Prostate gland (tissue), 2 donors: ENCODE measurements around the gene BRD7. TPM values are rescaled to one million over a fixed set of nuclear protein-coding genes. Genes with fewer than 3 reads are reported as not detected.
A peak's percentile ranks its signal among the peaks of the same experiment; 100 is the strongest.

ENCODE experiments used
- DNase-seq: peaks from one replicate; pipeline ENCODE4 v3.0.0-alpha.2; 2019; ENCODE audit warnings: low spot score
- H3K27ac ChIP-seq, 2 donors: fragments of 200-600 bp; sonication (generic); 2 replicates each; pipeline ENCODE4 v1.5.1; 2017 to 2019
- H3K27me3 ChIP-seq: fragments of 200-600 bp; sonication (generic); replicated peaks from 2 replicates; pipeline ENCODE4 v1.5.1; 2019; ENCODE audit not compliant: insufficient read depth
- H3K36me3 ChIP-seq, 2 donors: fragments of 200-600 bp; sonication (generic); 1 replicate in 1 of 2; 2 replicates in 1 of 2; pipeline versions ENCODE4 v1.5.1 to v1.8.1; 2017 to 2019
- H3K4me1 ChIP-seq: fragments of 200-600 bp; sonication (generic); replicated peaks from 2 replicates; pipeline ENCODE4 v1.5.1; 2019
- H3K4me3 ChIP-seq, 2 donors: fragments of 200-600 bp; sonication (generic); 2 replicates each; pipeline ENCODE4 v1.5.1; 2017 to 2019
- H3K9me3 ChIP-seq: fragments of 200-600 bp; sonication (generic); 2 replicates; pipeline ENCODE4 v1.5.1; 2017
- CTCF ChIP-seq, 4 experiments: fragments of 200-600 bp in 2 of 4; fragments of 450-650 bp in 2 of 4; sonication (generic) in 2 of 4; IDR thresholded peaks; 1 replicate in 3 of 4; 2 replicates in 1 of 4; pipeline ENCODE4 v1.5.1; 2016 to 2019; ENCODE audit warnings: antibody characterized with exemption in 4 of 4, mild to moderate bottlenecking in 2 of 4, moderate library complexity in 2 of 4
- POLR2A ChIP-seq: fragments of 450-650 bp; IDR thresholded peaks from one replicate; pipeline ENCODE4 v1.6.1; 2016; ENCODE audit warnings: antibody characterized with exemption, mild to moderate bottlenecking
- POLR2AphosphoS5 ChIP-seq: sonication (generic); formaldehyde crosslinking; IDR thresholded peaks from one replicate; pipeline ENCODE4 v1.6.1; 2017; ENCODE audit warnings: antibody characterized with exemption
- WGBS: methylation state at CpG from one replicate; pipeline ENCODE4 v1.1.5; 2018; 5-methylcytosine and 5-hydroxymethylcytosine counted together
- intact Hi-C: fragments of 100-400 bp; cut with DNase I; formaldehyde crosslinking; loops from one replicate; pipeline ENCODE4 v1.14.2; 2022
- total RNA-seq, 2 donors: library from RNA; depleted of rRNA; stranded (reverse); fragments of >200 nt; gene quantifications; one replicate each; pipeline ENCODE4 v1.1.0, GENCODE V29; 2016

Gene BRD7
- total RNA-seq, 2 donors from 2014 or later, result 38.7 to 66.0 TPM

GRCh38 chr16:50334106-50334975 is 34.4 kb downstream of the BRD7 start:
- intact Hi-C loops, result no loop called here
- Histone ChIP-seq H3K4me1 (no peaks in the 10 kb centered on the region), H3K9me3 (no peaks in the 10 kb centered on the region), H3K27ac (no peak overlapping the region), H3K27me3 (no peaks in the 10 kb centered on the region), H3K4me3 (no peak overlapping the region), H3K36me3 (no peaks in the 10 kb centered on the region)
- TF ChIP-seq POLR2A, result no peak
- no peak for TF ChIP-seq CTCF (IDR thresholded peaks at IDR 0.05)
- no peak for TF ChIP-seq POLR2AphosphoS5
- DNase-seq, result no peak
- WGBS, result 47% methylated on average over 14 of the region's 14 CpGs

- no peaks in the 10 kb centered on the region for H3K9me3 ChIP-seq
- no peaks in the 10 kb centered on the region for H3K36me3 ChIP-seq
- no peak overlapping the region for H3K4me3 ChIP-seq
- no peaks in the 10 kb centered on the region for H3K27me3 ChIP-seq
- DNase-seq, result no peak
- H3K27ac ChIP-seq, result no peak overlapping the region
- WGBS, result 100% methylated on average over 3 of the region's 3 CpGs
- no peaks in the 10 kb centered on the region for H3K4me1 ChIP-seq
- TF ChIP-seq POLR2AphosphoS5 (no peak), POLR2A (no peak), CTCF (IDR thresholded peaks at IDR 0.05) (no peak)
- intact Hi-C loops, result no loop called here
Measured at GRCh38 chr16:50332599-50332998, 36.2 kb downstream of the BRD7 start.

GRCh38 chr16:50331570-50331969 is 37.2 kb downstream of the BRD7 start:
- 85% methylated on average over 5 of the region's 5 CpGs for WGBS
- intact Hi-C loops, result no loop called here
- TF ChIP-seq POLR2A, result no peak
- H3K9me3 ChIP-seq, result no peaks in the 10 kb centered on the region
- no peaks in the 10 kb centered on the region for H3K36me3 ChIP-seq
- no peaks in the 10 kb centered on the region for H3K4me1 ChIP-seq
- H3K4me3 ChIP-seq, result no peak overlapping the region
- H3K27ac ChIP-seq, result no peak overlapping the region
- no peak for DNase-seq
- no peaks in the 10 kb centered on the region for H3K27me3 ChIP-seq

GRCh38 chr16:50329446-50330189 is 39.2 kb downstream of the BRD7 start:
- 73% methylated on average over 11 of the region's 11 CpGs for WGBS
- TF ChIP-seq POLR2AphosphoS5 (no peak), CTCF (IDR thresholded peaks at IDR 0.05) (no peak), POLR2A (no peak)
- Histone ChIP-seq H3K27me3 (no peaks in the 10 kb centered on the region), H3K4me3 (no peak overlapping the region), H3K27ac (no peak overlapping the region), H3K36me3 (no peaks in the 10 kb centered on the region), H3K4me1 (no peaks in the 10 kb centered on the region), H3K9me3 (no peaks in the 10 kb centered on the region)
- DNase-seq, result no peak
- intact Hi-C loops, result no loop called here

GRCh38 chr16:50326835-50327465 is 41.8 kb downstream of the BRD7 start:
- no peaks in the 10 kb centered on the region for H3K27me3 ChIP-seq
- no peak overlapping the region for H3K27ac ChIP-seq
- no peak for DNase-seq
- intact Hi-C loops, result no loop called here
- TF ChIP-seq CTCF (IDR thresholded peaks at IDR 0.05) (peak in 3 of 4 experiments; percentile 28 to 43 (median 36)), POLR2A (no peak), POLR2AphosphoS5 (peak; percentile 16)
- no peaks in the 10 kb centered on the region for H3K9me3 ChIP-seq
- no peaks in the 10 kb centered on the region for H3K4me1 ChIP-seq
- no peaks in the 10 kb centered on the region for H3K36me3 ChIP-seq
- 53% methylated on average over 7 of the region's 7 CpGs for WGBS
- H3K4me3 ChIP-seq, result no peak overlapping the region
